OCI-M2 (cell line): ENCODE measurements around the gene DSTN.

Experiments used
- DNase-seq: peaks from one replicate; lab custom pipeline; 2025; ENCODE audit not compliant: unreplicated experiment; lab: John Stamatoyannopoulos, UW

The DSTN gene

GRCh38 chr20:17579369-17580039, 9.6 kb downstream of the DSTN start:
- DNase-seq: no peak

- no peak for DNase-seq
Observed at GRCh38 chr20:17580895-17581294, 11.0 kb downstream of the DSTN start.

GRCh38 chr20:17583126-17583525, 13.3 kb downstream of the DSTN start:
- no peak for DNase-seq

- no peak for DNase-seq
Observed at GRCh38 chr20:17584689-17585088, 14.8 kb downstream of the DSTN start.

GRCh38 chr20:17586250-17586649, 16.4 kb downstream of the DSTN start:
- no peak for DNase-seq

- no peak for DNase-seq
Observed at GRCh38 chr20:17587148-17587547, 17.3 kb downstream of the DSTN start.

- no peak for DNase-seq
Observed at GRCh38 chr20:17587824-17588223, 17.9 kb downstream of the DSTN start.

- DNase-seq: no peak
Observed at GRCh38 chr20:17589161-17589834, 19.4 kb downstream of the DSTN start.

- no peak for DNase-seq
Observed at GRCh38 chr20:17590245-17590644, 20.4 kb downstream of the DSTN start.

GRCh38 chr20:17593902-17594301, 24.0 kb downstream of the DSTN start:
- no peak for DNase-seq

GRCh38 chr20:17594443-17594842, 24.6 kb downstream of the DSTN start:
- DNase-seq: no peak

GRCh38 chr20:17595856-17596255, 26.0 kb downstream of the DSTN start:
- no peak for DNase-seq

GRCh38 chr20:17598013-17598550, 28.2 kb downstream of the DSTN start:
- DNase-seq: no peak

GRCh38 chr20:17601957-17602356, 32.1 kb downstream of the DSTN start:
- no peak for DNase-seq

- no peak for DNase-seq
Observed at GRCh38 chr20:17602493-17602892, 32.6 kb downstream of the DSTN start.

- DNase-seq: no peak
Observed at GRCh38 chr20:17605131-17605660, 35.3 kb downstream of the DSTN start.

GRCh38 chr20:17606001-17606400, 36.1 kb downstream of the DSTN start:
- DNase-seq: no peak

- no peak for DNase-seq
Observed at GRCh38 chr20:17608701-17609497, 39.0 kb downstream of the DSTN start.

- DNase-seq: no peak
Observed at GRCh38 chr20:17609811-17610377, 40.0 kb downstream of the DSTN start.

- no peak for DNase-seq
Observed at GRCh38 chr20:17610566-17611289, 40.9 kb downstream of the DSTN start.

- DNase-seq: no peak
Observed at GRCh38 chr20:17611290-17611539, 41.3 kb downstream of the DSTN start.
